ENCODE data around the gene LYPD6B. TPM values are rescaled to one million over a fixed set of nuclear protein-coding genes. Genes with fewer than 3 reads are reported as not detected.

Gene LYPD6B
- total and polyA plus RNA-seq, 2 donors (not counting 3 experiments of a cell fraction or from before 2014, with no cell fraction given) = not detected

GRCh38 chr2:148998165-148998830 is 40.2 kb upstream of the LYPD6B start:
- DNase-seq (ENCODE audit: low read depth, low spot score) (no peak), FAIRE-seq (no peak)
- ChIA-PET POLR2A (no interaction called here), CTCF (no interaction called here)
- no peaks in the 10 kb centered on the region for H3K9me3 ChIP-seq (replicated peaks; ENCODE audit: control insufficient read depth, insufficient read depth, low read length)
- no peak overlapping the region for H2AFZ ChIP-seq (ENCODE audit: low read depth, low read length)
- dilution Hi-C loops (cut with MboI; ENCODE audit: extremely low pct_ligation_motif_present, low sequenced_read_pairs) (no loop called here), intact Hi-C loops (cut with micrococcal nuclease) (no loop called here)
- H3K27me3 ChIP-seq (ENCODE audit: control insufficient read depth in 2 of 2, insufficient read depth in 2 of 2, low read length in 2 of 2) = peaks cover 0 to 6% of the 10 kb centered on the region in 2 experiments
- TF ChIP-seq POLR2AphosphoS5 (IDR thresholded peaks at IDR 0.05; ENCODE audit: insufficient read depth, low read depth, low read length) (no peak), JUN (IDR thresholded peaks at IDR 0.05; ENCODE audit: borderline replicate concordance, insufficient read depth, insufficient read length, low read depth) (no peak), CTCF (IDR thresholded peaks at IDR 0.05; ENCODE audit: extremely low read depth in 1 of 2, insufficient read depth in 1 of 2, low read depth in 1 of 2, low read length in 2 of 2) (no peak), FOS (IDR thresholded peaks at IDR 0.05; ENCODE audit: borderline replicate concordance, insufficient read depth, low read length) (no peak), POLR2A (IDR thresholded peaks at IDR 0.05; ENCODE audit: low read depth, low read length) (no peak), EZH2 (IDR thresholded peaks at IDR 0.05; ENCODE audit: borderline replicate concordance, low read depth, low read length, severe bottlenecking) (no peak), MAX (IDR thresholded peaks at IDR 0.05; ENCODE audit: insufficient read depth, insufficient read length) (no peak), GATA2 (IDR thresholded peaks at IDR 0.05; ENCODE audit: insufficient read depth, insufficient read length, low read depth, low read length) (no peak), MYC (IDR thresholded peaks at IDR 0.05; ENCODE audit: low read depth, low read length) (no peak)
- H4K20me1 ChIP-seq (replicated peaks; ENCODE audit: control insufficient read depth, extremely low read depth, insufficient read depth, low read length) = no peaks in the 10 kb centered on the region
- H3K4me1 ChIP-seq (ENCODE audit: control insufficient read depth, extremely low read depth, insufficient read depth, low read length) = no peaks in the 10 kb centered on the region
- no TSS peak for BruUV-seq (replicated peaks)
- no peaks in the 10 kb centered on the region for H3K36me3 ChIP-seq (ENCODE audit: control insufficient read depth in 2 of 2, extremely low read depth in 1 of 2, insufficient read depth in 2 of 2, low read length in 2 of 2)
- H3K4me2 ChIP-seq (ENCODE audit: insufficient read depth, low read length) = no peak overlapping the region
- H3K9me1 ChIP-seq (replicated peaks; ENCODE audit: control insufficient read depth, extremely low read depth, insufficient read depth, low read length) = no peaks in the 10 kb centered on the region
- H3K9ac ChIP-seq (replicated peaks; ENCODE audit: extremely low read depth, insufficient read depth, low read length) = no peak overlapping the region
- H3K79me2 ChIP-seq (ENCODE audit: control insufficient read depth, insufficient read depth, low read length) = no peaks in the 10 kb centered on the region
- no peak overlapping the region for H3K27ac ChIP-seq (ENCODE audit: insufficient read depth, low read depth, low read length)
- no peak overlapping the region for H3K4me3 ChIP-seq (replicated peaks in 1 of 3; ENCODE audit: insufficient read depth in 1 of 3, low read depth in 1 of 3, low read length in 3 of 3)

All from endothelial cell of umbilical vein (primary cell).